Measurements from ENCODE around the gene KRTAP9-1. TPM values are rescaled to one million over a fixed set of nuclear protein-coding genes. Genes with fewer than 3 reads are reported as not detected.

The KRTAP9-1 gene
- total RNA-seq, 1 experiment from 2014 or later = not detected

DNA sequence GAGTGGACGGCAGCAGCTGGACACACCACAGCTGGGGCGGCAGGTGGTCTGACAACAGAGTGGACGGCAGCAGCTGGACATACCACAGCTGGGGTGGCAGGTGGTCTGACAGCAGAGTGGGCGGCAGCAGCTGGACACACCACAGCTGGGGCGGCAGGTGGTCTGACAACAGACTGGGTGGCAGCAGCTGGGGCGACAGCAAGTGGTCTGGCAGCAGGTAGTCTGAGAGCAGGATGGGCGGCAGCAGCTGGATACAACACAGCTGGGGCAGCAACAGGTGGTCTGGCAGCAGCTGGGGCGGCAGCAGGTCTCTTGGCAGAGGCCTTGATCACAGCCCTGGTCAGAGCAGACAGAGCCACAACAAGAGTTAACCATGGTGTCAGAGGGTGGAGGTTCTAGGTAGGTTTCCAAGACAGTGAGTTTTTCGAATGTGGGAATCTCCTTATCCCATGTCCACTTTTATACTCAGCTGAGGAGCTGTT is 5.2 kb upstream of the KRTAP9-1 start, which contains the start of gene KRTAP4-1:
Gene KRTAP4-1, minus strand, starts transcription at position 432 of the 482 bp plus-strand sequence. Its CDS starts 57 bp downstream, at position 375.
- no peaks in the 10 kb centered on the region for H3K9me2 ChIP-seq (replicated peaks; ENCODE audit: low read length)
- DNase-seq (no peak), ATAC-seq (no peak)
- no TSS peak for BruUV-seq (replicated peaks)
- no peaks in the 10 kb centered on the region for H3F3A ChIP-seq (ENCODE audit: low read length, unreplicated experiment)
- intact Hi-C loops (cut with micrococcal nuclease) = no loop called here
- H3K9ac ChIP-seq (ENCODE audit: low read length) = no peak within 1 kb of the TSS
- H3K4me1 ChIP-seq (ENCODE audit: insufficient read depth, low read length) = no peaks in the 10 kb centered on the region
- no peaks in the 10 kb centered on the region for H3K79me2 ChIP-seq (ENCODE audit: low read length)
- no peak within 1 kb of the TSS for H3K4me2 ChIP-seq (ENCODE audit: low read length)
- ChIA-PET POLR2A (ENCODE audit: unreplicated experiment) (no interaction called here), CTCF (no interaction called here)
- H3K36me3 ChIP-seq (ENCODE audit: low read depth, low read length) = no peaks in the 10 kb centered on the region
- no peak within 1 kb of the TSS for H2AFZ ChIP-seq (ENCODE audit: low read length)
- no peaks in the 10 kb centered on the region for H4K20me1 ChIP-seq (ENCODE audit: low read length)
- H3K9me3 ChIP-seq (ENCODE audit: low read length) = no peaks in the 10 kb centered on the region
- no peak for TF ChIP-seq EZH2phosphoT487 (IDR thresholded peaks at IDR 0.05; ENCODE audit: borderline replicate concordance, low read length)
- TF ChIP-seq EZH2 (IDR thresholded peaks at IDR 0.05; ENCODE audit: low read length, unreplicated experiment) = no peak
- TF ChIP-seq, protein P1, sequence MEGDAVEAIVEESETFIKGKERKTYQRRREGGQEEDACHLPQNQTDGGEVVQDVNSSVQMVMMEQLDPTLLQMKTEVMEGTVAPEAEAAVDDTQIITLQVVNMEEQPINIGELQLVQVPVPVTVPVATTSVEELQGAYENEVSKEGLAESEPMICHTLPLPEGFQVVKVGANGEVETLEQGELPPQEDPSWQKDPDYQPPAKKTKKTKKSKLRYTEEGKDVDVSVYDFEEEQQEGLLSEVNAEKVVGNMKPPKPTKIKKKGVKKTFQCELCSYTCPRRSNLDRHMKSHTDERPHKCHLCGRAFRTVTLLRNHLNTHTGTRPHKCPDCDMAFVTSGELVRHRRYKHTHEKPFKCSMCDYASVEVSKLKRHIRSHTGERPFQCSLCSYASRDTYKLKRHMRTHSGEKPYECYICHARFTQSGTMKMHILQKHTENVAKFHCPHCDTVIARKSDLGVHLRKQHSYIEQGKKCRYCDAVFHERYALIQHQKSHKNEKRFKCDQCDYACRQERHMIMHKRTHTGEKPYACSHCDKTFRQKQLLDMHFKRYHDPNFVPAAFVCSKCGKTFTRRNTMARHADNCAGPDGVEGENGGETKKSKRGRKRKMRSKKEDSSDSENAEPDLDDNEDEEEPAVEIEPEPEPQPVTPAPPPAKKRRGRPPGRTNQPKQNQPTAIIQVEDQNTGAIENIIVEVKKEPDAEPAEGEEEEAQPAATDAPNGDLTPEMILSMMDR (conservative IDR thresholded peaks at IDR 0.05; ENCODE audit: low read depth, low read length) = no peak
- H3K27me3 ChIP-seq (ENCODE audit: low read length) = no peaks in the 10 kb centered on the region
- H3K4me3 ChIP-seq (ENCODE audit: low read length) = no peak within 1 kb of the TSS
- H3K27ac ChIP-seq (ENCODE audit: low read length) = no peak within 1 kb of the TSS

DNA sequence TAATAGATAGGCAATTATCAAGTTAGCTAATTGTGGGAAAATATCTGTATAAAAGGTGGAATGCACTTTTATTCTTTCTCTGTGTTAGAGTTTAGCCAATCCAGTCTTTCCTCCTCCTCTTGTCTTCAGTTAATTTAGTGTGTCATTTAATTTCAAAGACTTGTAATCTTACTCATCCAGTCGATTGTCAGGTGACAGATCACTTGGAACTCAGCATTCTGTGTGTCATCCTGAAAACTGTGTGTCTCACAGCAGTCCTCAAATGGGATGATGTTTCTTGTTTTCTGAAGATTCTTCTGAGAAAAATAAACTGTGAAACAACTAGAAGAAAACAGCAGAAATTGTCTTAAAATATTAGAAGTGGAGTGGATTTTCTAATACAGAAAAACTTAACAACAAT is 4.7 kb upstream of the KRTAP9-1 start:
- Histone ChIP-seq H3K27me3 (ENCODE audit: low read length) (no peaks in the 10 kb centered on the region), H3K79me2 (ENCODE audit: low read length) (no peaks in the 10 kb centered on the region), H3K4me1 (ENCODE audit: insufficient read depth, low read length) (no peaks in the 10 kb centered on the region), H3F3A (ENCODE audit: low read length, unreplicated experiment) (no peaks in the 10 kb centered on the region), H3K27ac (ENCODE audit: low read length) (no peak overlapping the region), H3K9ac (ENCODE audit: low read length) (no peak overlapping the region), H4K20me1 (ENCODE audit: low read length) (no peaks in the 10 kb centered on the region), H3K4me3 (ENCODE audit: low read length) (no peak overlapping the region), H3K36me3 (ENCODE audit: low read depth, low read length) (no peaks in the 10 kb centered on the region), H3K4me2 (ENCODE audit: low read length) (no peak overlapping the region), H2AFZ (ENCODE audit: low read length) (no peak overlapping the region), H3K9me3 (ENCODE audit: low read length) (no peaks in the 10 kb centered on the region), H3K9me2 (replicated peaks; ENCODE audit: low read length) (no peaks in the 10 kb centered on the region)
- TF ChIP-seq, protein P1 (conservative IDR thresholded peaks at IDR 0.05; ENCODE audit: low read depth, low read length) = no peak
- TF ChIP-seq EZH2 (IDR thresholded peaks at IDR 0.05; ENCODE audit: low read length, unreplicated experiment) = no peak
- no peak for TF ChIP-seq EZH2phosphoT487 (IDR thresholded peaks at IDR 0.05; ENCODE audit: borderline replicate concordance, low read length)
- no peak for ATAC-seq
- no peak for DNase-seq
- ChIA-PET CTCF (no interaction called here), POLR2A (ENCODE audit: unreplicated experiment) (no interaction called here)
- intact Hi-C loops (cut with micrococcal nuclease) = no loop called here
- BruUV-seq (replicated peaks) = no TSS peak

DNA sequence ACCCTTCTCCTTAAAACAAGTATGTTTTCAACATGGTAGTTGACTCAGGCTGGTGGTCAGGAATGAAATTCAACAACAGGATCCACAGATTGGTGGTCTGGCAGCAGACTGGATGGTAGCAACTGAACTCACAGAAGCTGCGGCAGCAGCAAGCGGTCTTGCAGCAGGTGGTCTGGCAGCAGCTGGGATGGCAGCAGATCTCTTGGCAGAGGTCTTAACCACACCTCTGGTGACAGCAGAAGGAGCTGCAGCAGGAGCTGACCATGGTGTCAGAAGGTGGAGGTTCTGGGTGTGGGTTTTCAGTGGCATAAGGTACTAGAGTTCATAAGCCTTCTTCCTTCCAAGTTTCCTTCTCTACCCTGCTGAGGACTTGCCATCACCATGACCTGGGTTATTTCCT is 2.8 kb upstream of the KRTAP9-1 start:
- ChIA-PET CTCF (no interaction called here), POLR2A (ENCODE audit: unreplicated experiment) (no interaction called here)
- TF ChIP-seq, protein P1 (conservative IDR thresholded peaks at IDR 0.05; ENCODE audit: low read depth, low read length) = no peak
- TF ChIP-seq EZH2phosphoT487 (IDR thresholded peaks at IDR 0.05; ENCODE audit: borderline replicate concordance, low read length) (no peak), EZH2 (IDR thresholded peaks at IDR 0.05; ENCODE audit: low read length, unreplicated experiment) (no peak)
- H3K9ac ChIP-seq (ENCODE audit: low read length) = no peak overlapping the region
- H3K79me2 ChIP-seq (ENCODE audit: low read length) = no peaks in the 10 kb centered on the region
- H2AFZ ChIP-seq (ENCODE audit: low read length) = no peak overlapping the region
- no peaks in the 10 kb centered on the region for H3K9me2 ChIP-seq (replicated peaks; ENCODE audit: low read length)
- no peaks in the 10 kb centered on the region for H3F3A ChIP-seq (ENCODE audit: low read length, unreplicated experiment)
- no peak overlapping the region for H3K4me3 ChIP-seq (ENCODE audit: low read length)
- no peak for ATAC-seq
- DNase-seq = no peak
- BruUV-seq (replicated peaks) = no TSS peak
- no peak overlapping the region for H3K4me2 ChIP-seq (ENCODE audit: low read length)
- H3K27me3 ChIP-seq (ENCODE audit: low read length) = no peaks in the 10 kb centered on the region
- H4K20me1 ChIP-seq (ENCODE audit: low read length) = no peaks in the 10 kb centered on the region
- intact Hi-C loops (cut with micrococcal nuclease) = no loop called here
- no peak overlapping the region for H3K27ac ChIP-seq (ENCODE audit: low read length)
- H3K9me3 ChIP-seq (ENCODE audit: low read length) = no peaks in the 10 kb centered on the region
- H3K4me1 ChIP-seq (ENCODE audit: insufficient read depth, low read length) = no peaks in the 10 kb centered on the region
- no peaks in the 10 kb centered on the region for H3K36me3 ChIP-seq (ENCODE audit: low read depth, low read length)
